ENCODE data around the gene ABCA2.

GRCh38 chr9:137053944-137054931 lies 26.2 kb upstream of the ABCA2 start, which contains the start of gene ENTPD2:
- TF ChIP-seq CTCF (IDR thresholded peaks at IDR 0.05) (no peak), EZH2 (IDR thresholded peaks at IDR 0.05) (peak; percentile 77)
